HL-60 (cell line): ENCODE measurements around the gene GMDS.

Experiments
- GABPA ChIP-seq: IDR thresholded peaks from 2 replicates; pipeline ENCODE4 v1.6.1; 2012; ENCODE audit warnings: low read depth
- POLR2AphosphoS5 ChIP-seq: IDR thresholded peaks from 2 replicates; pipeline ENCODE4 v1.6.1; 2012; ENCODE audit warnings: low read depth
- SPI1 ChIP-seq: IDR thresholded peaks from 2 replicates; pipeline ENCODE4 v1.6.1; 2012; ENCODE audit warnings: low read depth, mild to moderate bottlenecking, borderline replicate concordance
- TF ChIP-seq, protein P1 (sequence below): IDR thresholded peaks from one replicate; pipeline ENCODE4 v1.5.1; 2011; ENCODE audit warnings: low read length, control low read depth, inconsistent platforms; ENCODE audit not compliant: insufficient read depth
- TF ChIP-seq, protein P2 (sequence below): IDR thresholded peaks from 2 replicates; pipeline ENCODE4 v1.6.1; 2012; ENCODE audit warnings: low read depth; ENCODE audit not compliant: insufficient replicate concordance

DNA sequence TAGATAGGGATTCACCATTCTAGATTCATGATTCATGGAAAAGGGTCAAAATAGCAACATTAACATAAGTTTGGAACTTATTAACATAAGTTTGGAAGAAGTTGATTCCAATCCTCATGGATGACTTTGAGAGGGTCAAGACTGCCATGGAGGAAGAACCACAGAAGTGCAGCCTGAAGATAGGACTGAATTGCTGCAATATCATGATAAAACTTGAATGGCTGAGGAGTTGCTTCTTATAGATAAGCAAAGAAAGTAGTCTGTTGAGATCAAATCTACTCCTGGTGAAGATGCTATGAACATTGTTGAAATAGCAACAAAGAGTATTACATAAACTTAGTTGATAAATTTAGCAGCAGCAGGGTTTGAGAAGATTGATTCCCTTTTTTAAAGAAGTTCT, 62.2 kb downstream of the GMDS start:
- TF ChIP-seq, protein P1, sequence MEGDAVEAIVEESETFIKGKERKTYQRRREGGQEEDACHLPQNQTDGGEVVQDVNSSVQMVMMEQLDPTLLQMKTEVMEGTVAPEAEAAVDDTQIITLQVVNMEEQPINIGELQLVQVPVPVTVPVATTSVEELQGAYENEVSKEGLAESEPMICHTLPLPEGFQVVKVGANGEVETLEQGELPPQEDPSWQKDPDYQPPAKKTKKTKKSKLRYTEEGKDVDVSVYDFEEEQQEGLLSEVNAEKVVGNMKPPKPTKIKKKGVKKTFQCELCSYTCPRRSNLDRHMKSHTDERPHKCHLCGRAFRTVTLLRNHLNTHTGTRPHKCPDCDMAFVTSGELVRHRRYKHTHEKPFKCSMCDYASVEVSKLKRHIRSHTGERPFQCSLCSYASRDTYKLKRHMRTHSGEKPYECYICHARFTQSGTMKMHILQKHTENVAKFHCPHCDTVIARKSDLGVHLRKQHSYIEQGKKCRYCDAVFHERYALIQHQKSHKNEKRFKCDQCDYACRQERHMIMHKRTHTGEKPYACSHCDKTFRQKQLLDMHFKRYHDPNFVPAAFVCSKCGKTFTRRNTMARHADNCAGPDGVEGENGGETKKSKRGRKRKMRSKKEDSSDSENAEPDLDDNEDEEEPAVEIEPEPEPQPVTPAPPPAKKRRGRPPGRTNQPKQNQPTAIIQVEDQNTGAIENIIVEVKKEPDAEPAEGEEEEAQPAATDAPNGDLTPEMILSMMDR: no peak
- TF ChIP-seq, protein P2, sequence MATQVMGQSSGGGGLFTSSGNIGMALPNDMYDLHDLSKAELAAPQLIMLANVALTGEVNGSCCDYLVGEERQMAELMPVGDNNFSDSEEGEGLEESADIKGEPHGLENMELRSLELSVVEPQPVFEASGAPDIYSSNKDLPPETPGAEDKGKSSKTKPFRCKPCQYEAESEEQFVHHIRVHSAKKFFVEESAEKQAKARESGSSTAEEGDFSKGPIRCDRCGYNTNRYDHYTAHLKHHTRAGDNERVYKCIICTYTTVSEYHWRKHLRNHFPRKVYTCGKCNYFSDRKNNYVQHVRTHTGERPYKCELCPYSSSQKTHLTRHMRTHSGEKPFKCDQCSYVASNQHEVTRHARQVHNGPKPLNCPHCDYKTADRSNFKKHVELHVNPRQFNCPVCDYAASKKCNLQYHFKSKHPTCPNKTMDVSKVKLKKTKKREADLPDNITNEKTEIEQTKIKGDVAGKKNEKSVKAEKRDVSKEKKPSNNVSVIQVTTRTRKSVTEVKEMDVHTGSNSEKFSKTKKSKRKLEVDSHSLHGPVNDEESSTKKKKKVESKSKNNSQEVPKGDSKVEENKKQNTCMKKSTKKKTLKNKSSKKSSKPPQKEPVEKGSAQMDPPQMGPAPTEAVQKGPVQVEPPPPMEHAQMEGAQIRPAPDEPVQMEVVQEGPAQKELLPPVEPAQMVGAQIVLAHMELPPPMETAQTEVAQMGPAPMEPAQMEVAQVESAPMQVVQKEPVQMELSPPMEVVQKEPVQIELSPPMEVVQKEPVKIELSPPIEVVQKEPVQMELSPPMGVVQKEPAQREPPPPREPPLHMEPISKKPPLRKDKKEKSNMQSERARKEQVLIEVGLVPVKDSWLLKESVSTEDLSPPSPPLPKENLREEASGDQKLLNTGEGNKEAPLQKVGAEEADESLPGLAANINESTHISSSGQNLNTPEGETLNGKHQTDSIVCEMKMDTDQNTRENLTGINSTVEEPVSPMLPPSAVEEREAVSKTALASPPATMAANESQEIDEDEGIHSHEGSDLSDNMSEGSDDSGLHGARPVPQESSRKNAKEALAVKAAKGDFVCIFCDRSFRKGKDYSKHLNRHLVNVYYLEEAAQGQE: no peak
- TF ChIP-seq GABPA (no peak), POLR2AphosphoS5 (no peak), SPI1 (no peak)
